KOPT-K1 (cell line): ENCODE results near the gene SCIMP.
"Not testable (repeated sequence)": the region's sequence is repeated elsewhere in the genome, so short reads cannot be mapped to it uniquely, and the experiment has no call there.

ENCODE experiments used
- H3K27ac ChIP-seq: fragments of 200-600 bp; sonication (generic); 2 replicates; pipeline ENCODE4 v1.5.1; 2016; ENCODE audit warnings: antibody characterized with exemption, mild to moderate bottlenecking, low read depth, low read length; ENCODE audit not compliant: poor library complexity, severe bottlenecking
- H3K36me3 ChIP-seq: fragments of 200-600 bp; sonication (generic); 2 replicates; pipeline ENCODE4 v1.5.1; 2017; ENCODE audit warnings: antibody characterized with exemption, mild to moderate bottlenecking, low read length, moderate library complexity; ENCODE audit not compliant: insufficient read depth
- H3K9me3 ChIP-seq: fragments of 200-600 bp; sonication (generic); 2 replicates; pipeline ENCODE4 v1.5.1; 2017; ENCODE audit warnings: antibody characterized with exemption, low read length, mild to moderate bottlenecking; ENCODE audit not compliant: insufficient read depth, poor library complexity, severe bottlenecking

The SCIMP gene

GRCh38 chr17:5249615-5250014 is 15.0 kb upstream of the SCIMP start:
- Histone ChIP-seq H3K36me3 (no peaks in the 10 kb centered on the region), H3K27ac (no peak overlapping the region), H3K9me3 (no peaks in the 10 kb centered on the region)

- no peak overlapping the region for H3K27ac ChIP-seq
- no peaks in the 10 kb centered on the region for H3K36me3 ChIP-seq
- no peaks in the 10 kb centered on the region for H3K9me3 ChIP-seq
Measured at GRCh38 chr17:5248821-5249479, 14.3 kb upstream of the SCIMP start.

- no peaks in the 10 kb centered on the region for H3K36me3 ChIP-seq
- no peak overlapping the region for H3K27ac ChIP-seq
- H3K9me3 ChIP-seq: no peaks in the 10 kb centered on the region
Measured at GRCh38 chr17:5247621-5248020, 13.0 kb upstream of the SCIMP start.

- Histone ChIP-seq H3K27ac (no peak overlapping the region), H3K36me3 (no peaks in the 10 kb centered on the region), H3K9me3 (no peaks in the 10 kb centered on the region)
Measured at GRCh38 chr17:5241861-5242671, 7.4 kb upstream of the SCIMP start.

- H3K36me3 ChIP-seq, H3K9me3 ChIP-seq, H3K27ac ChIP-seq: not testable (repeated sequence)
Measured at GRCh38 chr17:5239769-5240168, 5.1 kb upstream of the SCIMP start.

- Histone ChIP-seq H3K9me3 (no peaks in the 10 kb centered on the region), H3K27ac (no peak overlapping the region), H3K36me3 (no peaks in the 10 kb centered on the region)
Measured at GRCh38 chr17:5238333-5238732, 3.7 kb upstream of the SCIMP start.

- Histone ChIP-seq H3K9me3 (no peaks in the 10 kb centered on the region), H3K27ac (no peak overlapping the region), H3K36me3 (no peaks in the 10 kb centered on the region)
Measured at GRCh38 chr17:5237541-5238016, 2.9 kb upstream of the SCIMP start.

GRCh38 chr17:5236938-5237540 is 2.4 kb upstream of the SCIMP start:
- Histone ChIP-seq H3K27ac (no peak overlapping the region), H3K36me3 (no peaks in the 10 kb centered on the region), H3K9me3 (no peaks in the 10 kb centered on the region)

- H3K36me3 ChIP-seq, H3K27ac ChIP-seq, H3K9me3 ChIP-seq: not testable (repeated sequence)
Measured at GRCh38 chr17:5233492-5233891, 1.2 kb downstream of the SCIMP start.

GRCh38 chr17:5226940-5227878 is 7.5 kb downstream of the SCIMP start:
- Histone ChIP-seq H3K9me3 (no peaks in the 10 kb centered on the region), H3K27ac (peak overlapping the region; percentile 40), H3K36me3 (no peaks in the 10 kb centered on the region; the same call in 1 of the 2 replicates)

- Histone ChIP-seq H3K27ac (no peak overlapping the region), H3K9me3 (no peaks in the 10 kb centered on the region), H3K36me3 (no peaks in the 10 kb centered on the region; the same call in 1 of the 2 replicates)
Measured at GRCh38 chr17:5225668-5226457, 8.8 kb downstream of the SCIMP start.

- not testable (repeated sequence) for H3K9me3 ChIP-seq, H3K36me3 ChIP-seq, H3K27ac ChIP-seq
Measured at GRCh38 chr17:5221912-5222311, 12.7 kb downstream of the SCIMP start.

- Histone ChIP-seq H3K36me3 (no peaks in the 10 kb centered on the region), H3K9me3 (no peaks in the 10 kb centered on the region), H3K27ac (no peak overlapping the region)
Measured at GRCh38 chr17:5220074-5220473, 14.6 kb downstream of the SCIMP start.

GRCh38 chr17:5219536-5219935 is 15.1 kb downstream of the SCIMP start:
- H3K9me3 ChIP-seq: no peaks in the 10 kb centered on the region
- H3K36me3 ChIP-seq: no peaks in the 10 kb centered on the region
- no peak overlapping the region for H3K27ac ChIP-seq
